ENCODE results near the gene COX7A1. TPM values are rescaled to one million over a fixed set of nuclear protein-coding genes. Genes with fewer than 3 reads are reported as not detected.
A peak's percentile ranks its signal among the peaks of the same experiment; 100 is the strongest.

COX7A1 gene
- total RNA-seq, 1 donor from 2014 or later = 0.64 TPM

GRCh38 chr19:36142046-36142445, 10.2 kb downstream of the COX7A1 start:
- Histone ChIP-seq H3K4me3 (ENCODE audit: insufficient read depth, low read depth, low read length) (no peak overlapping the region), H3K27ac (ENCODE audit: low read depth, low read length) (no peak overlapping the region), H3K9me3 (ENCODE audit: insufficient read depth, low read depth, low read length) (no peaks in the 10 kb centered on the region), H3K79me2 (ENCODE audit: insufficient read depth, low read length) (peaks cover 54% of the 10 kb centered on the region), H3K36me3 (ENCODE audit: insufficient read depth, low read length) (peaks cover 33% of the 10 kb centered on the region), H3K9ac (ENCODE audit: low read length) (no peak overlapping the region), H4K20me1 (ENCODE audit: insufficient read depth, low read length) (peaks cover 48% of the 10 kb centered on the region), H3K27me3 (ENCODE audit: insufficient read depth, low read length) (no peaks in the 10 kb centered on the region), H2AFZ (ENCODE audit: low read depth, low read length) (no peak overlapping the region), H3K4me1 (ENCODE audit: insufficient read depth, low read length) (peaks cover 10% of the 10 kb centered on the region), H3K4me2 (ENCODE audit: low read length) (peak overlapping the region; percentile 85)
- peaks cover 3% of the 10 kb centered on the region for H3K9me3 Mint-ChIP-seq (ENCODE audit: unreplicated experiment)
- no peaks in the 10 kb centered on the region for H3K27me3 Mint-ChIP-seq (ENCODE audit: low read depth, unreplicated experiment)
- TF ChIP-seq EZH2 (IDR thresholded peaks at IDR 0.05; ENCODE audit: insufficient read depth, low read length) (no peak), CTCF (IDR thresholded peaks at IDR 0.05; ENCODE audit: insufficient read depth, low read depth, low read length) (no peak)
- peaks cover 27% of the 10 kb centered on the region for H3K36me3 Mint-ChIP-seq (ENCODE audit: low read depth, unreplicated experiment)
- FAIRE-seq = no peak
- H3K4me3 Mint-ChIP-seq (ENCODE audit: unreplicated experiment) = peak overlapping the region; percentile 98
- H3K4me1 Mint-ChIP-seq (ENCODE audit: low read depth, unreplicated experiment) = peaks cover 6% of the 10 kb centered on the region
- no peak for DNase-seq (ENCODE audit: low read depth)
- H3K27ac Mint-ChIP-seq (ENCODE audit: unreplicated experiment) = peak overlapping the region; percentile 41

GRCh38 chr19:36141039-36141927, 11.0 kb downstream of the COX7A1 start:
- H3K4me3 ChIP-seq (ENCODE audit: insufficient read depth, low read depth, low read length) = peak overlapping the region; percentile 90
- H3K9ac ChIP-seq (ENCODE audit: low read length) = peak overlapping the region; percentile 98
- peaks cover 15% of the 10 kb centered on the region for H3K4me1 ChIP-seq (ENCODE audit: insufficient read depth, low read length)
- H3K36me3 Mint-ChIP-seq (ENCODE audit: low read depth, unreplicated experiment) = peaks cover 22% of the 10 kb centered on the region
- no peak overlapping the region for H2AFZ ChIP-seq (ENCODE audit: low read depth, low read length)
- H3K27me3 Mint-ChIP-seq (ENCODE audit: low read depth, unreplicated experiment) = no peaks in the 10 kb centered on the region
- TF ChIP-seq EZH2 (IDR thresholded peaks at IDR 0.05; ENCODE audit: insufficient read depth, low read length) (no peak), CTCF (IDR thresholded peaks at IDR 0.05; ENCODE audit: insufficient read depth, low read depth, low read length) (no peak)
- H3K9me3 ChIP-seq (ENCODE audit: insufficient read depth, low read depth, low read length) = no peaks in the 10 kb centered on the region
- H3K9me3 Mint-ChIP-seq (ENCODE audit: unreplicated experiment) = peaks cover 3% of the 10 kb centered on the region
- peak overlapping the region; percentile 98 for H3K4me3 Mint-ChIP-seq (ENCODE audit: unreplicated experiment)
- H4K20me1 ChIP-seq (ENCODE audit: insufficient read depth, low read length) = peaks cover 40% of the 10 kb centered on the region
- no peak for FAIRE-seq
- H3K79me2 ChIP-seq (ENCODE audit: insufficient read depth, low read length) = peaks cover 51% of the 10 kb centered on the region
- no peaks in the 10 kb centered on the region for H3K27me3 ChIP-seq (ENCODE audit: insufficient read depth, low read length)
- peak overlapping the region; percentile 88 for H3K27ac Mint-ChIP-seq (ENCODE audit: unreplicated experiment)
- H3K36me3 ChIP-seq (ENCODE audit: insufficient read depth, low read length) = peaks cover 26% of the 10 kb centered on the region
- DNase-seq (ENCODE audit: low read depth) = peak; percentile 53
- H3K27ac ChIP-seq (ENCODE audit: low read depth, low read length) = peak overlapping the region; percentile 9
- H3K4me1 Mint-ChIP-seq (ENCODE audit: low read depth, unreplicated experiment) = peaks cover 6% of the 10 kb centered on the region
- peak overlapping the region; percentile 95 for H3K4me2 ChIP-seq (ENCODE audit: low read length)
